HepG2 (cell line): ENCODE measurements around the gene BRAF. TPM values are rescaled to one million over a fixed set of nuclear protein-coding genes. Genes with fewer than 3 reads are reported as not detected.

Experiments
- ASH2L ChIP-seq: fragments of 300-600, 200-600 bp; sonication (generic); IDR thresholded peaks from 2 replicates; pipeline ENCODE4 v1.7.0; 2017; ENCODE audit warnings: low read depth, mild to moderate bottlenecking, moderate library complexity, mixed read lengths, low read length; ENCODE audit not compliant: insufficient read length
- CEBPG ChIP-seq: IDR thresholded peaks from 2 replicates; pipeline ENCODE4 v1.6.1; 2016
- GATAD2A ChIP-seq: IDR thresholded peaks from 2 replicates; pipeline ENCODE4 v1.6.1; 2016
- HNF4G ChIP-seq, 2 experiments: sonication (generic) in 1 of 2; formaldehyde crosslinking in 1 of 2; IDR thresholded peaks; 2 replicates each; pipeline versions ENCODE4 v1.4.0 to v1.6.1; 2011 to 2020; ENCODE audit warnings: borderline replicate concordance in 2 of 2, low read depth in 2 of 2, mild to moderate bottlenecking in 2 of 2, low read length in 1 of 2, missing genetic modification reagents in 1 of 2, moderate library complexity in 1 of 2
- KDM4B ChIP-seq: sonication (generic); formaldehyde crosslinking; IDR thresholded peaks from 2 replicates; pipeline ENCODE4 v1.4.0; 2020; ENCODE audit warnings: missing genetic modification reagents
- KDM5A ChIP-seq: fragments of 200-600 bp; sonication (generic); IDR thresholded peaks from 2 replicates; pipeline ENCODE4 v1.7.0; 2018; ENCODE audit warnings: antibody characterized with exemption, mild to moderate bottlenecking, low read length, borderline replicate concordance
- KMT2A ChIP-seq: sonication (generic); formaldehyde crosslinking; IDR thresholded peaks from 2 replicates; pipeline ENCODE4 v1.4.0; 2020; ENCODE audit warnings: missing genetic modification reagents
- LCORL ChIP-seq, 2 experiments: fragments of 450-650 bp in 1 of 2; sonication (generic) in 1 of 2; formaldehyde crosslinking in 1 of 2; IDR thresholded peaks; 2 replicates each; pipeline versions ENCODE4 v1.5.0 to v1.6.1; 2017 to 2020; ENCODE audit warnings: antibody characterized with exemption in 1 of 2, missing genetic modification reagents in 1 of 2
- RORA ChIP-seq: sonication (generic); formaldehyde crosslinking; IDR thresholded peaks from 2 replicates; pipeline ENCODE4 v1.5.0; 2020; ENCODE audit warnings: mild to moderate bottlenecking, missing genetic modification reagents, moderate library complexity
- STAT5B ChIP-seq: sonication (generic); formaldehyde crosslinking; IDR thresholded peaks from 2 replicates; pipeline ENCODE4 v1.4.0; 2020; ENCODE audit warnings: missing genetic modification reagents
- ZNF138 ChIP-seq: sonication (generic); formaldehyde crosslinking; IDR thresholded peaks from 2 replicates; pipeline ENCODE4 v1.5.0; 2020; ENCODE audit warnings: mild to moderate bottlenecking, low read depth, missing genetic modification reagents
- ZNF256 ChIP-seq: sonication (generic); formaldehyde crosslinking; conservative IDR thresholded peaks from 2 replicates; pipeline ENCODE4 v1.4.0; 2020; ENCODE audit warnings: missing genetic modification reagents
- ZNF556 ChIP-seq: sonication (generic); formaldehyde crosslinking; IDR thresholded peaks from 2 replicates; pipeline ENCODE4 v1.4.0; 2020; ENCODE audit warnings: mild to moderate bottlenecking, missing genetic modification reagents, borderline replicate concordance
- ZNF670 ChIP-seq: sonication (generic); formaldehyde crosslinking; IDR thresholded peaks from 2 replicates; pipeline ENCODE4 v1.8.0; 2022; ENCODE audit warnings: mild to moderate bottlenecking, missing genetic modification reagents, borderline replicate concordance
- ZNF816 ChIP-seq: sonication (generic); formaldehyde crosslinking; IDR thresholded peaks from 2 replicates; pipeline ENCODE4 v1.8.0; 2022; ENCODE audit warnings: missing genetic modification reagents, mild to moderate bottlenecking, borderline replicate concordance
- polyA plus RNA-seq, 8 experiments: library from polyadenylated mRNA; depleted of rRNA in 3 of 8; stranded (reverse) in 7 of 8; unstranded in 1 of 8; fragments of >200 nt; fragmentation: Illumina TruSeq in 4 of 8; extraction: Trizol in 4 of 8; gene quantifications; 2 replicates each; pipeline versions ENCODE4 v1.2.1 to v1.2.3, GENCODE V29; 2011 to 2016; ENCODE audit warnings: low read depth in 4 of 8, missing spikeins in 1 of 8, mixed read lengths in 1 of 8; ENCODE audit not compliant: insufficient read depth in 1 of 8
- total RNA-seq, 5 experiments: library from RNA; depleted of rRNA; stranded (reverse); fragments of >200 nt; fragmentation: Illumina TruSeq; extraction: Trizol; gene quantifications; 2 replicates each; pipeline ENCODE4 v1.2.3, GENCODE V29; 2016; ENCODE audit warnings: low read depth in 1 of 5
- TF ChIP-seq, protein P1 (sequence below): sonication (generic); formaldehyde crosslinking; IDR thresholded peaks from 2 replicates; pipeline ENCODE4 v1.4.0; 2020; ENCODE audit warnings: missing genetic modification reagents, borderline replicate concordance
- TF ChIP-seq, protein P2 (sequence below): IDR thresholded peaks from 2 replicates; pipeline ENCODE4 v1.6.1; 2016; ENCODE audit warnings: low read depth, missing genetic modification reagents, missing compliant biosample characterization
- TF ChIP-seq, protein P3 (sequence below): sonication (generic); formaldehyde crosslinking; IDR thresholded peaks from 2 replicates; pipeline ENCODE4 v1.5.0; 2020; ENCODE audit warnings: mild to moderate bottlenecking, missing genetic modification reagents, borderline replicate concordance

BRAF gene
- total and polyA plus RNA-seq, 2 of the 13 experiments (the other 11 are each of a cell fraction or from before 2014, with no cell fraction given): 12.5 to 13.4 TPM

DNA sequence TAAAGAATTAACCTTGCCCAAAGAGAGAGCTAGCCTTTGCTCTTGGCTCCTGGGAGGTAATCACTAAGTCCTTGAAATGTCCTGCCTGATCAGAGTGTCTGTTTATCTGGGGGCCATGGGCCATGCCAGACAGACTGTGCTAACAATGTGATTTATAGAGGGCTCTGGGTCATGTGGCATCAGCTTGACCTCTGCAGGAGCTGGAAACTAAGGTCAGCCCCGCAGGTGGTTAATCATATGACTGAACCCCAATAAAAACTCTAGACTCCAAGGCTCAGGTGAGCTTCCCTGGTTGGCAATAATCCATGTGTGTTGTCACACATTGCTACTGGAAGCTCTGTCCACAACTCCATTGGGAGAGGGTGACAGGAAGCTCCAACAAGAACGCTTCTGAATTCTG is 180.7 kb downstream of the BRAF start (continued):
- TF ChIP-seq, protein P1, sequence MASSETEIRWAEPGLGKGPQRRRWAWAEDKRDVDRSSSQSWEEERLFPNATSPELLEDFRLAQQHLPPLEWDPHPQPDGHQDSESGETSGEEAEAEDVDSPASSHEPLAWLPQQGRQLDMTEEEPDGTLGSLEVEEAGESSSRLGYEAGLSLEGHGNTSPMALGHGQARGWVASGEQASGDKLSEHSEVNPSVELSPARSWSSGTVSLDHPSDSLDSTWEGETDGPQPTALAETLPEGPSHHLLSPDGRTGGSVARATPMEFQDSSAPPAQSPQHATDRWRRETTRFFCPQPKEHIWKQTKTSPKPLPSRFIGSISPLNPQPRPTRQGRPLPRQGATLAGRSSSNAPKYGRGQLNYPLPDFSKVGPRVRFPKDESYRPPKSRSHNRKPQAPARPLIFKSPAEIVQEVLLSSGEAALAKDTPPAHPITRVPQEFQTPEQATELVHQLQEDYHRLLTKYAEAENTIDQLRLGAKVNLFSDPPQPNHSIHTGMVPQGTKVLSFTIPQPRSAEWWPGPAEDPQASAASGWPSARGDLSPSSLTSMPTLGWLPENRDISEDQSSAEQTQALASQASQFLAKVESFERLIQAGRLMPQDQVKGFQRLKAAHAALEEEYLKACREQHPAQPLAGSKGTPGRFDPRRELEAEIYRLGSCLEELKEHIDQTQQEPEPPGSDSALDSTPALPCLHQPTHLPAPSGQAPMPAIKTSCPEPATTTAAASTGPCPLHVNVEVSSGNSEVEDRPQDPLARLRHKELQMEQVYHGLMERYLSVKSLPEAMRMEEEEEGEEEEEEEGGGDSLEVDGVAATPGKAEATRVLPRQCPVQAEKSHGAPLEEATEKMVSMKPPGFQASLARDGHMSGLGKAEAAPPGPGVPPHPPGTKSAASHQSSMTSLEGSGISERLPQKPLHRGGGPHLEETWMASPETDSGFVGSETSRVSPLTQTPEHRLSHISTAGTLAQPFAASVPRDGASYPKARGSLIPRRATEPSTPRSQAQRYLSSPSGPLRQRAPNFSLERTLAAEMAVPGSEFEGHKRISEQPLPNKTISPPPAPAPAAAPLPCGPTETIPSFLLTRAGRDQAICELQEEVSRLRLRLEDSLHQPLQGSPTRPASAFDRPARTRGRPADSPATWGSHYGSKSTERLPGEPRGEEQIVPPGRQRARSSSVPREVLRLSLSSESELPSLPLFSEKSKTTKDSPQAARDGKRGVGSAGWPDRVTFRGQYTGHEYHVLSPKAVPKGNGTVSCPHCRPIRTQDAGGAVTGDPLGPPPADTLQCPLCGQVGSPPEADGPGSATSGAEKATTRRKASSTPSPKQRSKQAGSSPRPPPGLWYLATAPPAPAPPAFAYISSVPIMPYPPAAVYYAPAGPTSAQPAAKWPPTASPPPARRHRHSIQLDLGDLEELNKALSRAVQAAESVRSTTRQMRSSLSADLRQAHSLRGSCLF: no peak
- TF ChIP-seq ZNF670 (CRISPR knock-in tag) (no peak), KDM5A (no peak), GATAD2A (CRISPR knock-in tag) (peak; percentile 49), KMT2A (CRISPR knock-in tag) (peak; percentile 32; the same call in 1 of the 2 replicates), ASH2L (no peak), LCORL (IDR thresholded peaks at IDR 0.05) (no peak), LCORL (CRISPR knock-in tag; IDR thresholded peaks at IDR 0.05) (no peak), ZNF138 (no peak), STAT5B (CRISPR knock-in tag) (no peak), ZNF816 (CRISPR knock-in tag) (no peak), CEBPG (peak; percentile 41; the same call in 1 of the 2 replicates), ZNF556 (CRISPR knock-in tag) (0 out of 2 replicates have a peak, but pooled peaks have one; percentile 52), KDM4B (CRISPR knock-in tag) (no peak), HNF4G (IDR thresholded peaks at IDR 0.05; ENCODE audit: borderline replicate concordance, low read depth, low read length) (peak; percentile 53), HNF4G (CRISPR knock-in tag; IDR thresholded peaks at IDR 0.05; ENCODE audit: borderline replicate concordance, low read depth) (no peak; the same call in 1 of the 2 replicates), ZNF256 (CRISPR knock-in tag) (0 out of 2 replicates have a peak, but pooled peaks have one; percentile 32), RORA (no peak)
- TF ChIP-seq, protein P2, sequence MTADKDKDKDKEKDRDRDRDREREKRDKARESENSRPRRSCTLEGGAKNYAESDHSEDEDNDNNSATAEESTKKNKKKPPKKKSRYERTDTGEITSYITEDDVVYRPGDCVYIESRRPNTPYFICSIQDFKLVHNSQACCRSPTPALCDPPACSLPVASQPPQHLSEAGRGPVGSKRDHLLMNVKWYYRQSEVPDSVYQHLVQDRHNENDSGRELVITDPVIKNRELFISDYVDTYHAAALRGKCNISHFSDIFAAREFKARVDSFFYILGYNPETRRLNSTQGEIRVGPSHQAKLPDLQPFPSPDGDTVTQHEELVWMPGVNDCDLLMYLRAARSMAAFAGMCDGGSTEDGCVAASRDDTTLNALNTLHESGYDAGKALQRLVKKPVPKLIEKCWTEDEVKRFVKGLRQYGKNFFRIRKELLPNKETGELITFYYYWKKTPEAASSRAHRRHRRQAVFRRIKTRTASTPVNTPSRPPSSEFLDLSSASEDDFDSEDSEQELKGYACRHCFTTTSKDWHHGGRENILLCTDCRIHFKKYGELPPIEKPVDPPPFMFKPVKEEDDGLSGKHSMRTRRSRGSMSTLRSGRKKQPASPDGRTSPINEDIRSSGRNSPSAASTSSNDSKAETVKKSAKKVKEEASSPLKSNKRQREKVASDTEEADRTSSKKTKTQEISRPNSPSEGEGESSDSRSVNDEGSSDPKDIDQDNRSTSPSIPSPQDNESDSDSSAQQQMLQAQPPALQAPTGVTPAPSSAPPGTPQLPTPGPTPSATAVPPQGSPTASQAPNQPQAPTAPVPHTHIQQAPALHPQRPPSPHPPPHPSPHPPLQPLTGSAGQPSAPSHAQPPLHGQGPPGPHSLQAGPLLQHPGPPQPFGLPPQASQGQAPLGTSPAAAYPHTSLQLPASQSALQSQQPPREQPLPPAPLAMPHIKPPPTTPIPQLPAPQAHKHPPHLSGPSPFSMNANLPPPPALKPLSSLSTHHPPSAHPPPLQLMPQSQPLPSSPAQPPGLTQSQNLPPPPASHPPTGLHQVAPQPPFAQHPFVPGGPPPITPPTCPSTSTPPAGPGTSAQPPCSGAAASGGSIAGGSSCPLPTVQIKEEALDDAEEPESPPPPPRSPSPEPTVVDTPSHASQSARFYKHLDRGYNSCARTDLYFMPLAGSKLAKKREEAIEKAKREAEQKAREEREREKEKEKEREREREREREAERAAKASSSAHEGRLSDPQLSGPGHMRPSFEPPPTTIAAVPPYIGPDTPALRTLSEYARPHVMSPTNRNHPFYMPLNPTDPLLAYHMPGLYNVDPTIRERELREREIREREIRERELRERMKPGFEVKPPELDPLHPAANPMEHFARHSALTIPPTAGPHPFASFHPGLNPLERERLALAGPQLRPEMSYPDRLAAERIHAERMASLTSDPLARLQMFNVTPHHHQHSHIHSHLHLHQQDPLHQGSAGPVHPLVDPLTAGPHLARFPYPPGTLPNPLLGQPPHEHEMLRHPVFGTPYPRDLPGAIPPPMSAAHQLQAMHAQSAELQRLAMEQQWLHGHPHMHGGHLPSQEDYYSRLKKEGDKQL: no peak
- TF ChIP-seq, protein P3, sequence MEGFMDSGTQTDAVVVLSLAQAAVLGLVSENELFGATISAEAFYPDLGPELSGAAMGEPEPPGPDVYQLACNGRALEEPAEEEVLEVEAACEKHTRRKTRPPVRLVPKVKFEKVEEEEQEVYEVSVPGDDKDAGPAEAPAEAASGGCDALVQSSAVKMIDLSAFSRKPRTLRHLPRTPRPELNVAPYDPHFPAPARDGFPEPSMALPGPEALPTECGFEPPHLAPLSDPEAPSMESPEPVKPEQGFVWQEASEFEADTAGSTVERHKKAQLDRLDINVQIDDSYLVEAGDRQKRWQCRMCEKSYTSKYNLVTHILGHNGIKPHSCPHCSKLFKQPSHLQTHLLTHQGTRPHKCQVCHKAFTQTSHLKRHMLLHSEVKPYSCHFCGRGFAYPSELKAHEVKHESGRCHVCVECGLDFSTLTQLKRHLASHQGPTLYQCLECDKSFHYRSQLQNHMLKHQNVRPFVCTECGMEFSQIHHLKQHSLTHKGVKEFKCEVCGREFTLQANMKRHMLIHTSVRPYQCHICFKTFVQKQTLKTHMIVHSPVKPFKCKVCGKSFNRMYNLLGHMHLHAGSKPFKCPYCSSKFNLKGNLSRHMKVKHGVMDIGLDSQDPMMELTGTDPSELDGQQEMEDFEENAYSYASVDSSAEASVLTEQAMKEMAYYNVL (CRISPR knock-in tag): no peak
